Mesodermal cell (in vitro differentiated cells): ENCODE results near the gene ACKR1.

ENCODE experiments used
- H3K27ac ChIP-seq: 2 replicates; pipeline ENCODE4 v1.7.0; 2013; ENCODE audit warnings: mild to moderate bottlenecking, low read depth, low read length, moderate library complexity; ENCODE audit not compliant: severe bottlenecking
- H3K36me3 ChIP-seq: 2 replicates; pipeline ENCODE4 v1.7.1; 2013; ENCODE audit warnings: mild to moderate bottlenecking, low read length, moderate library complexity; ENCODE audit not compliant: control insufficient read depth, insufficient read depth
- H3K4me1 ChIP-seq: one replicate; pipeline ENCODE4 v1.7.1; 2013; ENCODE audit warnings: mild to moderate bottlenecking, low read length; ENCODE audit not compliant: insufficient read depth, control insufficient read depth, poor library complexity, severe bottlenecking
- H3K4me3 ChIP-seq: 2 replicates; pipeline ENCODE4 v1.7.0; 2013; ENCODE audit warnings: low read length, control low read depth, mild to moderate bottlenecking; ENCODE audit not compliant: insufficient read depth, poor library complexity, severe bottlenecking; ENCODE audit errors: extremely low read depth
- H3K9me3 ChIP-seq: 2 replicates; pipeline ENCODE4 v1.7.1; 2013; ENCODE audit warnings: mild to moderate bottlenecking, low read length, moderate library complexity; ENCODE audit not compliant: control insufficient read depth
- WGBS, 2 experiments: methylation state at CpG; one replicate each; pipeline ENCODE4 v1.1.5; 2013; ENCODE audit warnings: missing lambda C conversion rate in 2 of 2; ENCODE audit not compliant: insufficient coverage in 2 of 2; 5-methylcytosine and 5-hydroxymethylcytosine counted together

The ACKR1 gene

GRCh38 chr1:159222075-159222865 is 17.6 kb downstream of the ACKR1 start:
- no peaks in the 10 kb centered on the region for H3K36me3 ChIP-seq
- WGBS, 2 experiments: 100% methylated on average over 2 of the region's 5 CpGs
- H3K27ac ChIP-seq: no peak overlapping the region
- H3K4me3 ChIP-seq: no peak overlapping the region
- H3K9me3 ChIP-seq: no peaks in the 10 kb centered on the region
- H3K4me1 ChIP-seq: no peaks in the 10 kb centered on the region

- no peak overlapping the region for H3K27ac ChIP-seq
- 100% methylated on average over 1 of the region's 2 CpGs; no CpG with 5 or more reads in 1 of the 2 experiments for WGBS, 2 experiments
- H3K4me1 ChIP-seq: peaks cover 3% of the 10 kb centered on the region
- no peak overlapping the region for H3K4me3 ChIP-seq
- H3K9me3 ChIP-seq: no peaks in the 10 kb centered on the region
- no peaks in the 10 kb centered on the region for H3K36me3 ChIP-seq
Observed at GRCh38 chr1:159223004-159223403, 18.3 kb downstream of the ACKR1 start.

DNA sequence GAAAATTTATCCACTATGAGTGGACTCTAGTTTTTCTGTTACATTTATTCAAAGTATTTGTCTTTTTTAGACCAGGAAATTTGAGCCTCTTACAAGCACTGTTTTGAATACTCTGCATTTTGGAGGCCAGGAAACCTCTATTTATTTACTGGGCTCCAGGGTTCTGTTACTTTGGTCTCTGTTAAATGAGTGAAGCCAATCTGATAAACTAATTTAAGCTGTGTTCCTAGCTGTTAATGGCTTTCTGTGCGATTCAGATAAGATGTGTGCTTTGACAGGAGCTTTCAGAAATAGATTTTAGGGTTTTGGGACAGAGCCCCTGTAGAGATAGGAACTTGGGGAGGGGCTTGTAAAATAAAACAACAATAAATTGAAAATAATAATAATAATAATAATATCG is 23.9 kb downstream of the ACKR1 start:
- Histone ChIP-seq H3K4me1 (peaks cover 37% of the 10 kb centered on the region), H3K27ac (peak overlapping the region; percentile 2), H3K9me3 (no peaks in the 10 kb centered on the region), H3K4me3 (no peak overlapping the region), H3K36me3 (no peaks in the 10 kb centered on the region)
- WGBS, 2 experiments: 17% methylated on average over 1 of the region's 2 CpGs; no CpG with 5 or more reads in 1 of the 2 experiments

GRCh38 chr1:159229260-159229885 is 24.7 kb downstream of the ACKR1 start:
- Histone ChIP-seq H3K36me3 (no peaks in the 10 kb centered on the region), H3K4me3 (no peak overlapping the region), H3K9me3 (no peaks in the 10 kb centered on the region), H3K27ac (peak overlapping the region; percentile 68), H3K4me1 (peaks cover 37% of the 10 kb centered on the region)
- 88 to 94% methylated on average over 4 to 6 of the region's 8 CpGs for WGBS, 2 experiments

DNA sequence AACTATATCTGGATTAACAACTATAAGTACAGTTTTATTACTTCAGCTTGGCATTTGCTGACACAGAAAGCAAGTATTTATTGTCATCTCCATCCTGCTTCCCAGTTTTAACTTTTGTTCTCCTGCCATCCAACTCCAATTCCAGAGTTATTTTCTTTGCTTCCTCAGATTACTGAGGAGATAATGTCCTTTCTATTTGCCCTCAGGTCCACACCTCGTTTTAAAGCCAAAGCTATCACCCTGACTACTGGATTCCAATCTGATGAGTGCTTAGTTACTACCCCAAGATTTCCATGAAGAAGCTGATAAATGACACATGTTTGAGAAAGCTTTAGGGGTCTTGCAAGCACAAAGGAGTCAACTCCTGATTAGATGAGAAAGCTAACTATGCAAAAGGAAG is 25.2 kb downstream of the ACKR1 start:
- H3K4me3 ChIP-seq: no peak overlapping the region

DNA sequence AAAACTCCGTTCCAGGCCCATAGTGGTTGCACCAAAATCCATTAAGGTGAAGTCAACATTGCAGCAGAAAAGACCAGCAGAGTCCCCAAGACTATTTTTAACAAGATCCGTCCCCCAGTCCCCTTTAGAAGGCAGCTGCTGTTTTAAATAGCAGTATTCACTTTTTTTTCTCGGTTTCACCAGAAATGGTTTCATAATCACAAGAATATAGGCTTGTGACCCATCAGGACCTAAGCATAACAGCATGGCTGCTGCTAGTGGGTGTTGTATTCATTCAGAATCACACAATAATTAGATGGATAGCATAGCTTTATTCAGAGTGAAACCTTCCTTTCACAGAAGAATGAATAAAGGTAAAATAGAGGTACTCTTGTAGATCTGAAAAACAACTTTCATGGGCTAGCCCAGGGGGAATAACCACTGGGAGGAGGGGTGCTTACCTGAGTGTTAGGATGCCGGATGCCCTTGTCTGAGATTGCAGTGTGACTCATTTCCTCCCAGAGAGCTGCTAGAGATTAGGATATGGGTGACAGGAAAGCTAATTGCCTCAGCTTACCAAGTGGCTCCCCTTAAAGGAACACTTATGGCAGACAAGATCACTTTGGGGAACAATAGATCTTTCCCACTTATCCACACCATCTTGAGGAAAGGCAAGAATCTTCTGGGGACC is 35.0 kb downstream of the ACKR1 start:
- Histone ChIP-seq H3K4me3 (no peak overlapping the region), H3K4me1 (peaks cover 9% of the 10 kb centered on the region), H3K27ac (no peak overlapping the region), H3K36me3 (no peaks in the 10 kb centered on the region), H3K9me3 (no peaks in the 10 kb centered on the region)
- 71 to 94% methylated on average over 2 of the region's 4 CpGs for WGBS, 2 experiments

More for the DNA sequence above, 25.2 kb downstream of the ACKR1 start:
- Histone ChIP-seq H3K9me3 (no peaks in the 10 kb centered on the region), H3K27ac (peak overlapping the region; percentile 68), H3K36me3 (no peaks in the 10 kb centered on the region), H3K4me1 (peaks cover 37% of the 10 kb centered on the region)
- 40% methylated on average over 1 of the region's 1 CpG; no CpG with 5 or more reads in 1 of the 2 experiments for WGBS, 2 experiments

- Histone ChIP-seq H3K27ac (no peak overlapping the region), H3K4me3 (no peak overlapping the region), H3K36me3 (no peaks in the 10 kb centered on the region), H3K9me3 (peaks cover 11% of the 10 kb centered on the region), H3K4me1 (no peaks in the 10 kb centered on the region)
- WGBS, 2 experiments: 84 to 93% methylated on average over 2 to 3 of the region's 3 CpGs
Observed at GRCh38 chr1:159247266-159247665, 42.6 kb downstream of the ACKR1 start.

DNA sequence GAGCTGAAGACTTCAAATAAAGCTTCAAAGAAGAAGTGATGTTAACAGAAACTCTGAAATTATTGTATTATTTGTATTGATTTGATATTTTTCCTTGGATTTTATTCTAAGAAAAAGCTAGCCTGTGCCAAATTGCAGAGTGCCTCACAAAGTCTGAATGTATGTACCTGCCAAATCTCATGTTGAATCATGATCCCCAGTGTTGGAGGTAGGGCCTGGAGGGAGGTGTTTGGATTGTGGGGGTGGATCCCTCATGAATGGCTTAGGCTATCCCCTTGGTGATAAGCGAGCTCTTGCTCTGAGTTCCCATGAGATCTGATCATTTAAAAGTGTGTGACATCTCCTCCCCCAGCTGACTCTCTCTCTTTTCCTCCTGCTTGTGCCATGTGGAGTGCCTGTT is 43.6 kb downstream of the ACKR1 start:
- Histone ChIP-seq H3K4me1 (no peaks in the 10 kb centered on the region), H3K27ac (no peak overlapping the region), H3K36me3 (no peaks in the 10 kb centered on the region), H3K4me3 (no peak overlapping the region), H3K9me3 (peaks cover 11% of the 10 kb centered on the region)
- no CpG with 5 or more reads among the region's 1 CpG for WGBS, 2 experiments

- H3K36me3 ChIP-seq: no peaks in the 10 kb centered on the region
- H3K4me1 ChIP-seq: no peaks in the 10 kb centered on the region
- H3K9me3 ChIP-seq: peaks cover 11% of the 10 kb centered on the region
- no peak overlapping the region for H3K4me3 ChIP-seq
- 72 to 83% methylated on average over 6 of the region's 8 CpGs for WGBS, 2 experiments
- no peak overlapping the region for H3K27ac ChIP-seq
Observed at GRCh38 chr1:159250638-159251216, 46.1 kb downstream of the ACKR1 start.
